GM20000 (cell line): ENCODE results near the gene UPF1.
"Not testable (repeated sequence)": the region's sequence is repeated elsewhere in the genome, so short reads cannot be mapped to it uniquely, and the experiment has no call there.

ENCODE experiments used
- DNase-seq: peaks from one replicate; pipeline ENCODE4 v3.0.0; 2012; ENCODE audit warnings: low spot score
- CTCF ChIP-seq: IDR thresholded peaks from 2 replicates; pipeline ENCODE4 v1.5.1; 2012; ENCODE audit warnings: mild to moderate bottlenecking, control low read depth; ENCODE audit errors: extremely low read depth, missing control alignments

UPF1 gene

GRCh38 chr19:18898081-18898606 lies 66.4 kb downstream of the UPF1 start:
- TF ChIP-seq CTCF, result no peak
- DNase-seq, result no peak

GRCh38 chr19:18898607-18899408 lies 67.0 kb downstream of the UPF1 start:
- TF ChIP-seq CTCF, result no peak
- no peak for DNase-seq

GRCh38 chr19:18899624-18900560 lies 68.1 kb downstream of the UPF1 start:
- DNase-seq, result no peak
- no peak for TF ChIP-seq CTCF

- TF ChIP-seq CTCF, result no peak
- DNase-seq, result no peak
Observed at GRCh38 chr19:18900700-18901481, 69.1 kb downstream of the UPF1 start.

- TF ChIP-seq CTCF, result no peak
- DNase-seq, result no peak
Observed at GRCh38 chr19:18901491-18901890, 69.7 kb downstream of the UPF1 start.

GRCh38 chr19:18902519-18902918 lies 70.8 kb downstream of the UPF1 start:
- DNase-seq, result not testable (repeated sequence)
